CD14-positive monocyte (primary cell): ENCODE data around the gene GALNTL6. TPM values are rescaled to one million over a fixed set of nuclear protein-coding genes. Genes with fewer than 3 reads are reported as not detected.
"Not testable (repeated sequence)": the region's sequence is repeated elsewhere in the genome, so short reads cannot be mapped to it uniquely, and the experiment has no call there.

Experiments
- DNase-seq, 3 donors: peaks; one replicate each; pipeline ENCODE4 v3.0.0-alpha.2; 2011 to 2022
- H2AFZ ChIP-seq: 2 replicates; pipeline ENCODE4 v1.6.0; 2012; ENCODE audit warnings: mild to moderate bottlenecking, low read depth, low read length, inconsistent platforms; ENCODE audit not compliant: insufficient read depth, poor library complexity, severe bottlenecking
- H3K27ac ChIP-seq, 2 donors: 1 replicate in 1 of 2; 2 replicates in 1 of 2; pipeline ENCODE4 v1.5.1; 2012 to 2013; ENCODE audit warnings: low read length in 2 of 2, control low read depth in 1 of 2, inconsistent platforms in 1 of 2, low read depth in 1 of 2, mild to moderate bottlenecking in 1 of 2
- H3K27me3 ChIP-seq, 2 donors: one replicate each; pipeline versions ENCODE4 v1.6.0 to v1.6.1; 2011 to 2013; ENCODE audit warnings: low read length in 2 of 2; ENCODE audit not compliant: control insufficient read depth in 2 of 2, insufficient read depth in 2 of 2
- H3K36me3 ChIP-seq, 2 donors: replicated peaks in 1 of 2; 1 replicate in 1 of 2; 2 replicates in 1 of 2; pipeline versions ENCODE4 v1.5.1 to v1.6.1; 2012 to 2013; ENCODE audit warnings: low read length in 2 of 2, control low read depth in 1 of 2, inconsistent platforms in 1 of 2, mild to moderate bottlenecking in 1 of 2; ENCODE audit not compliant: insufficient read depth in 2 of 2, control insufficient read depth in 1 of 2
- H3K4me1 ChIP-seq, 2 donors: 1 replicate in 1 of 2; 2 replicates in 1 of 2; pipeline versions ENCODE4 v1.5.1 to v1.6.1; 2012 to 2013; ENCODE audit warnings: low read length in 2 of 2, control low read depth in 1 of 2, inconsistent platforms in 1 of 2, mild to moderate bottlenecking in 1 of 2, moderate library complexity in 1 of 2; ENCODE audit not compliant: insufficient read depth in 2 of 2, control insufficient read depth in 1 of 2
- H3K4me2 ChIP-seq: replicated peaks from 2 replicates; pipeline ENCODE3; 2012; ENCODE audit warnings: low read length, moderate library complexity, mild to moderate bottlenecking; ENCODE audit not compliant: poor library complexity, severe bottlenecking; ENCODE audit errors: extremely low read depth
- H3K4me3 ChIP-seq, 3 experiments: fragments of 200-600 bp in 1 of 3; sonication (generic) in 1 of 3; replicated peaks in 1 of 3; 1 replicate in 2 of 3; 2 replicates in 1 of 3; pipeline ENCODE4 v1.5.1; 2011 to 2013; ENCODE audit warnings: low read length in 3 of 3, mild to moderate bottlenecking in 3 of 3, control low read depth in 2 of 3, low read depth in 2 of 3, inconsistent platforms in 1 of 3, moderate library complexity in 1 of 3
- H3K79me2 ChIP-seq: 2 replicates; pipeline ENCODE4 v1.6.0; 2012; ENCODE audit warnings: mild to moderate bottlenecking, control low read depth, inconsistent platforms, low read length, moderate library complexity; ENCODE audit not compliant: insufficient read depth
- H3K9ac ChIP-seq: 2 replicates; pipeline ENCODE4 v1.6.0; 2017; ENCODE audit warnings: low read length, mild to moderate bottlenecking; ENCODE audit not compliant: insufficient read depth, poor library complexity, severe bottlenecking
- H3K9me3 ChIP-seq, 2 donors: replicated peaks in 1 of 2; 1 replicate in 1 of 2; 2 replicates in 1 of 2; pipeline versions ENCODE4 v1.5.1 to v1.6.1; 2012 to 2013; ENCODE audit warnings: low read length in 2 of 2, control low read depth in 1 of 2; ENCODE audit not compliant: control insufficient read depth in 1 of 2, insufficient read depth in 1 of 2
- H4K20me1 ChIP-seq: 2 replicates; pipeline ENCODE4 v1.6.0; 2012; ENCODE audit warnings: mild to moderate bottlenecking, low read length, control low read depth, moderate library complexity; ENCODE audit not compliant: insufficient read depth
- H3K27ac Mint-ChIP-seq, 7 donors: one replicate each; pipeline ENCODE4 v1.8.0; 2020; ENCODE audit warnings: mild to moderate bottlenecking in 7 of 7, mixed read lengths in 7 of 7, moderate library complexity in 6 of 7, inconsistent platforms in 2 of 7
- H3K27me3 Mint-ChIP-seq, 3 donors: one replicate each; pipeline ENCODE4 v1.8.0; 2021 to 2022; ENCODE audit warnings: low read depth in 3 of 3, mild to moderate bottlenecking in 3 of 3, mixed read lengths in 3 of 3, moderate library complexity in 3 of 3, inconsistent platforms in 1 of 3
- H3K36me3 Mint-ChIP-seq, 2 donors: one replicate each; pipeline ENCODE4 v1.8.0; 2020; ENCODE audit warnings: mixed read lengths in 2 of 2, inconsistent platforms in 1 of 2, mild to moderate bottlenecking in 1 of 2
- H3K4me1 Mint-ChIP-seq: one replicate; pipeline ENCODE4 v1.8.0; 2020; ENCODE audit warnings: mild to moderate bottlenecking, mixed read lengths
- H3K4me3 Mint-ChIP-seq, 2 donors: one replicate each; pipeline ENCODE4 v1.8.0; 2020; ENCODE audit warnings: mild to moderate bottlenecking in 2 of 2, mixed read lengths in 2 of 2, moderate library complexity in 1 of 2
- H3K9me3 Mint-ChIP-seq, 7 donors: one replicate each; pipeline ENCODE4 v1.8.0; 2020 to 2022; ENCODE audit warnings: mixed read lengths in 7 of 7, mild to moderate bottlenecking in 6 of 7, moderate library complexity in 6 of 7, inconsistent platforms in 2 of 7
- WGBS: methylation state at CpG from one replicate; pipeline ENCODE4 v1.1.5; 2013; ENCODE audit warnings: missing lambda C conversion rate; ENCODE audit not compliant: insufficient coverage; 5-methylcytosine and 5-hydroxymethylcytosine counted together
- intact Hi-C, 2 donors: fragments of 100-400 bp; cut with micrococcal nuclease; formaldehyde crosslinking; loops; one replicate each; pipeline versions ENCODE4 v1.15.0 to v1.15.1; 2023
- polyA plus RNA-seq, 3 donors: library from polyadenylated mRNA; depleted of rRNA in 1 of 3; unstranded in 2 of 3; stranded (reverse) in 1 of 3; fragments of 300-500 nt in 2 of 3; fragments of >200 nt in 1 of 3; fragmentation: Illumina TruSeq in 2 of 3; gene quantifications; 1 replicate in 2 of 3; 2 replicates in 1 of 3; pipeline ENCODE4 v1.2.3, GENCODE V29; 2012 to 2021
- TF ChIP-seq, protein P1 (sequence below): fragments of 200-600 bp; IDR thresholded peaks from one replicate; pipeline ENCODE4 v1.8.0; 2022; ENCODE audit warnings: antibody characterized with exemption, mild to moderate bottlenecking

Gene GALNTL6
- polyA plus RNA-seq, 3 donors = 0.05 TPM; not detected in 2

DNA sequence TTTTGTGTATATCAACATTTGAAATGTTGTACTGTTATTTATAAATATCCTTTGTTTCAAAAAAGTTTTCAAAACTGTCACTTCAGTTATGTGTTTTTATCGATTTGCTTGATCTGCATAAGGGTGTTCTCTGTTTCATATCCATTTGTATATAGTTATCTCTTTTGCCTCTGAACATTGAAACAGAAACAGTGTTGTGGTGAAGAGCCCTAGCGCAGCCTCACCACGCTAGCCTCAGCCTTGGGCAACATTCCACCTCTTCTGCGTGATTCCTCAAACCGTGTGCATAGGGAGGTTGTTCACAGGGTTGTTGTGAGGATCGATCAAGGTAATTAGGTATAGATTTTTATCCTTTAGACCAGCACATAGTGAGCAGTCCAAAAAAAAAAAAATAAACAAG lies 1068.4 kb downstream of the GALNTL6 start:
- TF ChIP-seq, protein P1, sequence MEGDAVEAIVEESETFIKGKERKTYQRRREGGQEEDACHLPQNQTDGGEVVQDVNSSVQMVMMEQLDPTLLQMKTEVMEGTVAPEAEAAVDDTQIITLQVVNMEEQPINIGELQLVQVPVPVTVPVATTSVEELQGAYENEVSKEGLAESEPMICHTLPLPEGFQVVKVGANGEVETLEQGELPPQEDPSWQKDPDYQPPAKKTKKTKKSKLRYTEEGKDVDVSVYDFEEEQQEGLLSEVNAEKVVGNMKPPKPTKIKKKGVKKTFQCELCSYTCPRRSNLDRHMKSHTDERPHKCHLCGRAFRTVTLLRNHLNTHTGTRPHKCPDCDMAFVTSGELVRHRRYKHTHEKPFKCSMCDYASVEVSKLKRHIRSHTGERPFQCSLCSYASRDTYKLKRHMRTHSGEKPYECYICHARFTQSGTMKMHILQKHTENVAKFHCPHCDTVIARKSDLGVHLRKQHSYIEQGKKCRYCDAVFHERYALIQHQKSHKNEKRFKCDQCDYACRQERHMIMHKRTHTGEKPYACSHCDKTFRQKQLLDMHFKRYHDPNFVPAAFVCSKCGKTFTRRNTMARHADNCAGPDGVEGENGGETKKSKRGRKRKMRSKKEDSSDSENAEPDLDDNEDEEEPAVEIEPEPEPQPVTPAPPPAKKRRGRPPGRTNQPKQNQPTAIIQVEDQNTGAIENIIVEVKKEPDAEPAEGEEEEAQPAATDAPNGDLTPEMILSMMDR = no peak
- DNase-seq = no peak
- Histone ChIP-seq H3K9me3 (no peaks in the 10 kb centered on the region), H3K79me2 (no peaks in the 10 kb centered on the region), H3K4me2 (no peak overlapping the region), H3K9ac (no peak overlapping the region), H3K27ac (no peak overlapping the region), H3K4me3 (no peak overlapping the region), H3K4me1 (no peaks in the 10 kb centered on the region), H2AFZ (no peak overlapping the region), H4K20me1 (no peaks in the 10 kb centered on the region), H3K36me3 (no peaks in the 10 kb centered on the region), H3K27me3 (no peaks in the 10 kb centered on the region)
- Mint-ChIP-seq H3K4me1 (no peaks in the 10 kb centered on the region), H3K4me3 (no peak overlapping the region), H3K36me3 (no peaks in the 10 kb centered on the region), H3K9me3 (peaks cover 0 to 11% (median 2%) of the 10 kb centered on the region in 7 donors), H3K27me3 (no peaks in the 10 kb centered on the region), H3K27ac (peak overlapping the region in 1 of 7 donors; percentile 8)
- no CpG with 5 or more reads among the region's 6 CpGs for WGBS
- intact Hi-C loops = no loop called here

DNA sequence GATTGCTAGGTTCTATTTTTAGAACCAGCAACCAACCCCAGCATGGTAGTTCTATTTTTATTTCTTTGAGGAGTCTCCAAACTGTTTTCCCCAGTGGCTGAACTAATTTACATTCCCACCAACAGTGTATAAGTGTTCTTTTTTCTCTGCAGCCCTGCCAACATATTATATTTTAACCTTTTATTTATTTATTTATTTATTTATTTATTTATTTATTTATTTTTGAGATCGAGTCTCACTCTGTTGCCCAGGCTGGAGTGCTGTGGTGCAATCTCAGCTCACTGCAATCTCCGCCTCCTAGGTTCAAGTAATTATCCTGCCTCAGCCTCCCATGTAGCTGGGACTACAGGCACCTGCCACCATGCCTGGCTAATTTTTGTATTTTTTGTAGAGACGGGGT lies 1074.2 kb downstream of the GALNTL6 start:
- H3K36me3 ChIP-seq, H3K9ac ChIP-seq, H3K9me3 ChIP-seq, DNase-seq, H3K79me2 ChIP-seq, H3K4me1 Mint-ChIP-seq, H3K27ac Mint-ChIP-seq, H3K4me2 ChIP-seq, H3K36me3 Mint-ChIP-seq, H3K4me3 Mint-ChIP-seq, H3K4me3 ChIP-seq, H3K27ac ChIP-seq, H3K4me1 ChIP-seq, H3K27me3 ChIP-seq, H3K27me3 Mint-ChIP-seq, intact Hi-C loops, H2AFZ ChIP-seq, H4K20me1 ChIP-seq: not testable (repeated sequence)
- WGBS = 100% methylated on average over 1 of the region's 3 CpGs
- H3K9me3 Mint-ChIP-seq = peaks cover 3 to 11% (median 8%) of the 10 kb centered on the region in 7 donors
